GM23338 (cell line): ENCODE data around the gene RAB40C.

Experiments
- CREB1 ChIP-seq: fragments of 250-450 bp; sonication (Bioruptor Pico); IDR thresholded peaks from 2 replicates; pipeline ENCODE4 v1.5.0; 2020; ENCODE audit warnings: low read depth, mild to moderate bottlenecking, moderate library complexity
- ETS1 ChIP-seq: IDR thresholded peaks from 2 replicates; pipeline ENCODE4 v1.6.1; 2016; ENCODE audit warnings: antibody characterized with exemption
- EZH2 ChIP-seq: fragments of 200-600 bp; sonication (generic); IDR thresholded peaks from one replicate; pipeline ENCODE4 v1.8.0; 2017; ENCODE audit warnings: antibody characterized with exemption, mild to moderate bottlenecking, low read depth; ENCODE audit not compliant: unreplicated experiment
- EZH2phosphoT487 ChIP-seq: fragments of 200-600 bp; sonication (generic); IDR thresholded peaks from one replicate; pipeline ENCODE4 v1.8.1; 2018; ENCODE audit warnings: antibody characterized with exemption; ENCODE audit not compliant: unreplicated experiment
- POLR2AphosphoS5 ChIP-seq: IDR thresholded peaks from 2 replicates; pipeline ENCODE4 v1.6.1; 2016; ENCODE audit warnings: antibody characterized with exemption, low read depth
- STAT1 ChIP-seq: IDR thresholded peaks from one replicate; pipeline ENCODE4 v1.6.1; 2016; ENCODE audit warnings: antibody characterized with exemption; ENCODE audit not compliant: unreplicated experiment
- ZNF331 ChIP-seq: fragments of 250-450 bp; sonication (Bioruptor Pico); IDR thresholded peaks from 2 replicates; pipeline ENCODE4 v1.5.0; 2020; ENCODE audit warnings: low read depth, mild to moderate bottlenecking, moderate library complexity
- TF ChIP-seq, protein P1 (sequence below), 2 experiments: fragments of 200-600 bp in 1 of 2; sonication (generic) in 1 of 2; conservative IDR thresholded peaks; 2 replicates each; pipeline versions ENCODE4 v1.5.1 to v1.6.1; 2016 to 2017; ENCODE audit warnings: antibody characterized with exemption in 2 of 2, low read depth in 2 of 2, mild to moderate bottlenecking in 2 of 2, moderate library complexity in 1 of 2
- TF ChIP-seq, protein P2 (sequence below): IDR thresholded peaks from one replicate; pipeline ENCODE4 v1.6.1; 2018; ENCODE audit warnings: antibody characterized with exemption; ENCODE audit not compliant: unreplicated experiment

- TF ChIP-seq POLR2AphosphoS5 (no peak), EZH2phosphoT487 (no peak), STAT1 (no peak), EZH2 (no peak), CREB1 (CRISPR knock-in tag) (no peak), ZNF331 (CRISPR knock-in tag) (no peak), ETS1 (no peak)
- TF ChIP-seq, protein P1, sequence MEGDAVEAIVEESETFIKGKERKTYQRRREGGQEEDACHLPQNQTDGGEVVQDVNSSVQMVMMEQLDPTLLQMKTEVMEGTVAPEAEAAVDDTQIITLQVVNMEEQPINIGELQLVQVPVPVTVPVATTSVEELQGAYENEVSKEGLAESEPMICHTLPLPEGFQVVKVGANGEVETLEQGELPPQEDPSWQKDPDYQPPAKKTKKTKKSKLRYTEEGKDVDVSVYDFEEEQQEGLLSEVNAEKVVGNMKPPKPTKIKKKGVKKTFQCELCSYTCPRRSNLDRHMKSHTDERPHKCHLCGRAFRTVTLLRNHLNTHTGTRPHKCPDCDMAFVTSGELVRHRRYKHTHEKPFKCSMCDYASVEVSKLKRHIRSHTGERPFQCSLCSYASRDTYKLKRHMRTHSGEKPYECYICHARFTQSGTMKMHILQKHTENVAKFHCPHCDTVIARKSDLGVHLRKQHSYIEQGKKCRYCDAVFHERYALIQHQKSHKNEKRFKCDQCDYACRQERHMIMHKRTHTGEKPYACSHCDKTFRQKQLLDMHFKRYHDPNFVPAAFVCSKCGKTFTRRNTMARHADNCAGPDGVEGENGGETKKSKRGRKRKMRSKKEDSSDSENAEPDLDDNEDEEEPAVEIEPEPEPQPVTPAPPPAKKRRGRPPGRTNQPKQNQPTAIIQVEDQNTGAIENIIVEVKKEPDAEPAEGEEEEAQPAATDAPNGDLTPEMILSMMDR (conservative IDR thresholded peaks at IDR 0.05; ENCODE audit: low read depth in 2 of 2), result no peak
- TF ChIP-seq, protein P2, sequence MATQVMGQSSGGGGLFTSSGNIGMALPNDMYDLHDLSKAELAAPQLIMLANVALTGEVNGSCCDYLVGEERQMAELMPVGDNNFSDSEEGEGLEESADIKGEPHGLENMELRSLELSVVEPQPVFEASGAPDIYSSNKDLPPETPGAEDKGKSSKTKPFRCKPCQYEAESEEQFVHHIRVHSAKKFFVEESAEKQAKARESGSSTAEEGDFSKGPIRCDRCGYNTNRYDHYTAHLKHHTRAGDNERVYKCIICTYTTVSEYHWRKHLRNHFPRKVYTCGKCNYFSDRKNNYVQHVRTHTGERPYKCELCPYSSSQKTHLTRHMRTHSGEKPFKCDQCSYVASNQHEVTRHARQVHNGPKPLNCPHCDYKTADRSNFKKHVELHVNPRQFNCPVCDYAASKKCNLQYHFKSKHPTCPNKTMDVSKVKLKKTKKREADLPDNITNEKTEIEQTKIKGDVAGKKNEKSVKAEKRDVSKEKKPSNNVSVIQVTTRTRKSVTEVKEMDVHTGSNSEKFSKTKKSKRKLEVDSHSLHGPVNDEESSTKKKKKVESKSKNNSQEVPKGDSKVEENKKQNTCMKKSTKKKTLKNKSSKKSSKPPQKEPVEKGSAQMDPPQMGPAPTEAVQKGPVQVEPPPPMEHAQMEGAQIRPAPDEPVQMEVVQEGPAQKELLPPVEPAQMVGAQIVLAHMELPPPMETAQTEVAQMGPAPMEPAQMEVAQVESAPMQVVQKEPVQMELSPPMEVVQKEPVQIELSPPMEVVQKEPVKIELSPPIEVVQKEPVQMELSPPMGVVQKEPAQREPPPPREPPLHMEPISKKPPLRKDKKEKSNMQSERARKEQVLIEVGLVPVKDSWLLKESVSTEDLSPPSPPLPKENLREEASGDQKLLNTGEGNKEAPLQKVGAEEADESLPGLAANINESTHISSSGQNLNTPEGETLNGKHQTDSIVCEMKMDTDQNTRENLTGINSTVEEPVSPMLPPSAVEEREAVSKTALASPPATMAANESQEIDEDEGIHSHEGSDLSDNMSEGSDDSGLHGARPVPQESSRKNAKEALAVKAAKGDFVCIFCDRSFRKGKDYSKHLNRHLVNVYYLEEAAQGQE, result no peak
Measured at GRCh38 chr16:577796-578195, 12.1 kb upstream of the RAB40C start.
